HG02938 (cell line): ENCODE measurements around the gene SETD4.

Experiments
- ATAC-seq: cut with Tn5 transposase; IDR thresholded peaks from one replicate; pipeline ENCODE4 v1.9.1; 2021; ENCODE audit warnings: mild to moderate bottlenecking, moderate library complexity; ENCODE audit not compliant: unreplicated experiment

The SETD4 gene

DNA sequence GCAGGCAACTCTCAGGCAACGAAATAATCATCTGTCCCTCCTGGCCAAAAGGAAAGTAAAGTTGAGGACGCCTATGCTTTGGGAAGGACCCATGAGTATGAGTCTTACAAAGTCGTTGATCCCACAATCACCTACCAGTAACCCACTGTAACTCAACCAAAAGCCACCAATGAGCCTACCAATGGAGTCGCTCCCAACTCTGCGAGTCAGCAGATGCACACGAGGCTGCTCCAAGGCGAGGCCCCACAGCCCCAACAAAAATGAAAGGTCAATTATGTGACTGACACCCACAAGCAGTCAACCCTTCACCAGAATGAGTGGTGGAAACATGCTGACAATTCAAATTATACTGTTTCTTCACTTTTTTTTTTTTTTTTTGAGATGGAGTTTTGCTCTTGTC is 12.0 kb downstream of the SETD4 start:
- ATAC-seq = no peak

DNA sequence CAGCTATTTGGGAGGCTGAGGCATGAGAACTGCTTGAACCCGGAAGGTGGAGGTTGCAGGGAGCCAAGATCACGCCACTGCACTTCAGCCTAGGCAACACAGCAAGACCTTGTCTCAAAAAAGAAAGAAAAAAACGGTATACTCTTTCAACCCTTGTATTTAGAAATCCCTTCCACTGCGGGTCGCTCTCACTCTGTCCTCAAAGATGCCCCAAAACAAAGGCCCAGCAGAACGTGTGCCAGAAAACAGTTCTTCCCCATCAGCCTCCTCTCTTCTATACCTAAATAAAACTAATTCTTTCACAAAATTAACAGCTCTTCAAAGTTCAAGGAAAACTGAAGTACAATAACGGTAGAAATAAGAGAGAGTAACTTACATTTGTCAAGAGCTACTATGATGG is 13.2 kb downstream of the SETD4 start:
- no peak for ATAC-seq

DNA sequence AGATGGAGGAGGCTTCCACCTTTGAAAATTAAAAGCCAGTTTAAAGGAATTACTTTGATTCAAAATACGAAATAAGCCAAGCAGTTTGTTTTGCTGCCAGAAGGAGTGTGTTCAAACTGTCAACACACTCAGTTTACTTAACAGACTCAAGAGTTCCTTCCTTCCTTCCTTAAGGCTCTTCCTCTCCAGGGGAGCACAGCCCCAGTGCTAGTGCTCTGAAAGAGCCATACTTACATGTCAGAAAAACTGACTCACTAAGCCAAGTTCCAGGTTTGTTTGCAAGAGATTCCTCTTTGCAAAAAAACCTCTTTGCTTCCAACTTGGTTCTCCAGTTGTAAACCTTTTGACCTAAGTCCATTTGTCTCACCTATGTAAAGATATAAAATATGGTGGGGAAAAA is 14.3 kb downstream of the SETD4 start:
- no peak for ATAC-seq

DNA sequence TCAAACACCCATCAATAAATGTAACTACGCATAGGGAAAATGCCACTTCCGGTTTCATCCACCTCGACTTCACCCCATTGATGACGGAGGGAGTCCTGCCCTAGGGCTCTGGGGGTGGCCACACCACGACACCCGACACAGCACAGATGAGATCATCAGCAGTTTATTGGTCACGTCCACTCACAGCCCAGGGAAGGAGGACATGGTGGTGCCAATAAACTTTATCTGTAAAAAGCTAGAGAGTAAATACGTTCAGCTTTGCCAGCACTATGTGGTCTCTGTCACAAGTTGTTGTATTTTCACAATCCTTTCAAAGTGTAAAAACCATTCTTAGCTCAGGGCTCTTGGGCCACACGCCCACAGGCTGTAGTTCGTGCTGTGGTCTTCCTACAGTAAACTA is 16.3 kb downstream of the SETD4 start:
- no peak for ATAC-seq

DNA sequence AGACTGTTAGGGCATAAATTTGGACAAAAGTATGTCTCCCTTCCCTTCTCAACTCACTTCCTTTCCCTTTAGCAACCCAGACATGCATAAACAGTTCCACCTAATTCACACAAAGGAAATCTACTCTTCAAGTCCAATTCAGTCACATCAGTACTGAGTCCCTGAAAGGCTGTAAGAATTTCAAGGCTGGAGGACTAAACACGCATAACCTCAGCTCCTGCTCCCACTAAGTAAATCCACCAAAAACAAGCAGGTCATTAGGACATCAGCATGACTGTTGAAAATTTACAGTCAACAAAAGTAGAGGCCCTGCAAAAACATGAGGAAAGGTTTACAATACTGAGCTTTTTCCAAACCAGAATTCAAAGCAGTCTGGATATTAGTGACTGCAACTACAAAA is 18.4 kb downstream of the SETD4 start:
- no peak for ATAC-seq

DNA sequence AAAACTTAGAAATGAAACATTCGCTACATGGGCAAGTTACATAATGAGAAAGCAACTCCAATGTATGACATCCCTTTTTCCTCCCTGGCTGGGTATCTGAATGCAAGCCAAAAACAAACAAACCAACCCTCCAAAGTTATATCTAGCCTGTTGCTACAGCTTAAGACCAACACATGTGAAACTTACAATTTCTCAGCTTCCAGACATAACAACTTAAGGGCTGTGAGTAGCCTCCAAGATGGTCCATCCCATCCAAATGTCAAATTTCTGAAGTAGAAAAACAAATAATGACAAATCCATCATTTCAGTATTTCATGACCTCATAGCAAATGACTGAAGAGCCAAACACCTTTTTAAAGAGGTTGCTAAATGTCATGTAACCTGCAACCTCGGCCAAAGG is 19.9 kb downstream of the SETD4 start:
- no peak for ATAC-seq

DNA sequence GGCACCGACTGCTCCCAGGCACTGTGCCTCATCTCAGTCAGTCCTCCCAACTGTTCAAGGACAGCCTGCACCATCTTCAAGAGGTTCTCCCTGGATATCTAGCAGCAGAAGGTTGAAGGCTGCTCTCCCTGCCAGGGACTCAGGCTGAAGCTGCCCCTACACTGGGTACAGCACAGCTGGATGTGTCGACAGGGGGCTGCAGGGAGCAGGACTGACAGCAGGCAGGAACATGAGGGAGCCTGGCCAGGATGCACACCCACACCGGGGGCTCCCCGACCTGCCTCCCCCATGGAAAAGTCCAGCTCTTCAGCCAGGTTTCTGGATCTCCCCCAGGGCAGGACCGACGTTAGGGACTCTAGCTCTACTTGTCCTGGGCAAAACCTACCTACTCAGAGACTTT is 20.5 kb downstream of the SETD4 start:
- no peak for ATAC-seq

DNA sequence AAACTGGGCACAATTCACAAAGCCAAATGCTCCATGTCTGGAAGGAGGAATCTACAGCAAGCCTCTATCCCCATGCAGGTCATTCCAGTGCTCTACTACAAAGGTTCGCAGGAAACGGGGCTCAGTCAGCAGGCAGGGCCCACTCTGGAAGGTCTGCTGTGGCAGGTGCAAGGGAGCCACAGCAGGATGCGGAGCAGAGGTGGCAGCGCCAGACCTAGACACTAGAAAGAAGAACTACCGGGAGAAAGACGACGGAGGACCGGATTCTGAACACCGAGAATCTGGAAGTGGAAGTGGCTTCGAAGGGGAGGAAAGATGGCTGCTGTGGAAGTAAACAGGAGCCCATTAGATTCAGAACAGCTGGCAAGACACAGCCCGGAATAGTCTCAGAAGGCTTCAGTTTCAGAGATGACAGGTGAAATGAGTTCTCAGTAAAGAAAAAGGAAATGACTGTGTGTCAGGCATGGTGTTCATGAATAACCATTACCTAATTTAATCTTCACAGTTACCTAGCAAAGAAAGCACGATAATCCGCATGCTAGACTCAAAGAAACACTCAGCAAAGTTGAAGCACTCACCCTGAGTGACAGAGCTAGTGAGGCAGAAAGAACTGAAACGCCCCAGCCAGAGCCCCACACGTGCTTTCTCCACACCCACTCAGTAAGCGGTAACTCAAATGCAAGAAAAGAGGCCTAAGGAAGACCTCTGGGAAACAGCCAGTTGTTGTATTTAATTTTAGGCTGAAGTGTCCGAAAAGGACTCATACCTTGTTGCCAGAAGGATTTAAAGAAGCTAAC is 21.4 kb downstream of the SETD4 start:
- no peak for ATAC-seq

DNA sequence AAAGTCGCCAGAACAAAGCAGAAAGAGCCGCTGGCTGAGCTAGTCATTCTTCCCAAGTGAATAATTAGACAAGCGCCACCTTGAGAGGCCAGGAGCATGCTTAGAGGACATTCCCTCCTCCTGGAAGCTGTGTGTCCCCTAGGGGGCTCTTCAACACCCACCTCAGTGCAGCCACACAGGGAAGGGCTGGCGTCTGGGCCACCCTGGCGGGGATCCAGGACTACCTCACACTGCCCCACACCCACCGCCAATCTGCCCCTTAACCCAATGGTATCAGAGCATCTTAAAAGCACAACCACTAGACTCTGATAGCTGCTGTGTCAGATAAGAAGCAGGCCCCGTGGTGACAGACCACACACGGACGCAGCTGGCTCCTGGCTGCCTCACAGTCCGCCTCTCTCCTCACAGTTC is 24.9 kb downstream of the SETD4 start:
- ATAC-seq = no peak

DNA sequence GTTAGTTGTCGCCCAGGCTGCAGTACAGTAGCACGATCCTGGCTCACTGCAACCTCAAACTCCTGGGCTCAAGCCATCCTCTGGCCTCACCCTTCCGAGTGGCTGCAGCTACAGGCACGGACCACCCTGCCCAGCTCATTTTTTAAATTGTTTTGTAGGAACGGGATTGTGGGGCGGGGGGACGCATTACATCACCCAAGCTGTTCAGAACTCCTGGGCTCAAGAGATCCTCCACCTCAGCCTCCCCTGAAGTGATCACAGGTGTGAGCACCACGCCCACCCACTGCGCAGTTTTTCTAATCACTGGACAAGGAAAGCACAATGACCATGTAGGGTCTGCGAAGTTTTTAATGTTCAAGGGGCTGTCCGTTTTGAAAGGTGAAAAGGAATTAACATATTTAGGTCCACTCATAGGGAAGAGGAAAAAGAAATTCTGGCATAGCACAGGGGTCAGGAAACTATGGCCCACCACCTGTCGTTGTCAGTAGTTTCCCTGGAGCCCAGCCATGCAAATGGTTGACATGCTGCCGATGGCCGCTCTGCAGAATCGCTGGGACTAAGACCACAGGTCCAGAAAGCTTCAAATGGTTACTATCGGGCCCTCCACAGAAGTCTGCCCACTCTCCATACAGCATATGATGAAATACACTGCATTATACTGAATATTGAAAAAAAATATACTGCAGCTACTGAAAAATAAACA is 26.0 kb downstream of the SETD4 start:
- ATAC-seq = no peak

DNA sequence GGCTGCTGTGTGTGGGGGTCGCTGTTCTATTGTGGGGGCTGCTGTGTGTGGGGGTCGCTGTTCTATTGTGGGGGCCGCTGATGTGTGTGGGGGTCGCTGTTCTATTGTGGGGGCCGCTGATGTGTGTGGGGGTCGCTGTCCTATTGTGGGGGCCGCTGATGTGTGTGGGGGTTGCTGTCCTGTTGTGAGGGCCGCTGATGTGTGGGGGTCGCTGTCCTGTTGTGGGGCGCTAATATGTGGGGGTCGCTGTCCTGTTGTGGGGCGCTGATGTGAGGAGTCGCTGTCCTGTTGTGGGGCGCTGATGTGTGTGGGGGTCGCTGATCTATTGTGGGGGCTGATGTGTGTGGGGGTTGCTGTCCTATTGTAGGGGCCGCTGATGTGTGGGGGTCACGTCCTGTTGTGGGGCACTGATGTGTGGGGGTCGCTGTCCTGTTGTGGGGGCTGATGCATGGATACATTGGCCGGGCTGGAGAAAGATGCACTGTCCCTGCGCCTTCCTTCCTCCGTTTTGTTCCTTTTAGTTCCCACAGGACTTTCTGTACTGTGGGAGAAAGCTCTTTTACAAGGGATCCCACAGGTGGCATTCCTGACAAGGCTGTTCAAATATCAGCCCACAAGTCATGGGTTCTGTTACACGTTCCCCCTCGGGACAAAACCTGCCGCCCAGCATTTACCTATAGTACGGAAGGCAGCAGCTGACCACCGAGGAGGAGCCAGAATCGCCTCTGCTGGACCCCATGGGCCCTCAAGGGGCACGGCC is 27.5 kb downstream of the SETD4 start:
- ATAC-seq = no peak

DNA sequence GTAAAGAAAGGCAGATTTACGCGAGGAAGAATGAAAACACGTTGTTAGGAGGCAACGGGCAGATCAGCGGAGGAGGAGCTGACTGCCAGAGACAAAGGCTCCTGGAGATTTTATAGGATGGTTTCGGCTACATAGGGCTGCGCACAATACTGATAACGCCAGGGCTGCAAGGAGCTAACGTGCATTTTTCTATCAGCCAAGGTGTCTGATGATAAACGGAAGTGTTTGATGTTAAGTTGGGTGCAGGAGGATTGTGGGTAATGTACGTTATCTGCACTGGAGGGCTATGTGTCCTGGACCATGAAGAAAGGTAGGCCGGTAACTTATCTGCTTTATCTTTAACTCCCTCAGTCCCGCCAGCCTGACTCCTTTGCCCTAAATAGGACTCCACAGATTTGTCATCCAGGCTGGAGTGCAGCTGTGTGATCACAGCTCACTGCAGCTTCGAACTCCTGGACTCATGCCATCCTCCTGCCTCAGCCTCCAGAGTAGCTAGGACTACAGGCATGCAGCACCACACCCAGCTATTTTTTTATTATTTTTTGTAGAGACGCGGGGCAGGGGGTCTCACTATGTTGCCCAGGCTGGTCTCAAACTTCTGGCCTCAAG is 29.6 kb downstream of the SETD4 start:
- no peak for ATAC-seq

DNA sequence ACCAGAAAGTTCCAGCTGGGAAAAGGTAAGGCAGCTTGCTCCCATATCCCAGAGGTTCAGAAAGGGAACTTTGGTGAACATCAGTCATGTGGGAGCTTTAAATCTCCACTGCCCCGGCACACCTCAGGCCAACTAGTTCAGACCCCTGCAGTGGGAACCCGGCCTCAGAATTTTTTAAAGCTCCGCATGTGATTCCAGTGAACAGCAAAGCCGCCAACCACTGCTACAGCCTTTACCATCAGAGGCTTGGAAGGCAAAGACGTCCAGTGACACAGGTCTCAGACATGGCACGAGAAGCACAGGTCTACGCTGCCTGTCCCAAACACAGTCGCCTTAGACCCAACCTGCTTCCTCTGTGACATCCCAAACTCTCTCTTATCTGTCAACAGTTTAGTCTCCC is 31.0 kb downstream of the SETD4 start:
- ATAC-seq = no peak

DNA sequence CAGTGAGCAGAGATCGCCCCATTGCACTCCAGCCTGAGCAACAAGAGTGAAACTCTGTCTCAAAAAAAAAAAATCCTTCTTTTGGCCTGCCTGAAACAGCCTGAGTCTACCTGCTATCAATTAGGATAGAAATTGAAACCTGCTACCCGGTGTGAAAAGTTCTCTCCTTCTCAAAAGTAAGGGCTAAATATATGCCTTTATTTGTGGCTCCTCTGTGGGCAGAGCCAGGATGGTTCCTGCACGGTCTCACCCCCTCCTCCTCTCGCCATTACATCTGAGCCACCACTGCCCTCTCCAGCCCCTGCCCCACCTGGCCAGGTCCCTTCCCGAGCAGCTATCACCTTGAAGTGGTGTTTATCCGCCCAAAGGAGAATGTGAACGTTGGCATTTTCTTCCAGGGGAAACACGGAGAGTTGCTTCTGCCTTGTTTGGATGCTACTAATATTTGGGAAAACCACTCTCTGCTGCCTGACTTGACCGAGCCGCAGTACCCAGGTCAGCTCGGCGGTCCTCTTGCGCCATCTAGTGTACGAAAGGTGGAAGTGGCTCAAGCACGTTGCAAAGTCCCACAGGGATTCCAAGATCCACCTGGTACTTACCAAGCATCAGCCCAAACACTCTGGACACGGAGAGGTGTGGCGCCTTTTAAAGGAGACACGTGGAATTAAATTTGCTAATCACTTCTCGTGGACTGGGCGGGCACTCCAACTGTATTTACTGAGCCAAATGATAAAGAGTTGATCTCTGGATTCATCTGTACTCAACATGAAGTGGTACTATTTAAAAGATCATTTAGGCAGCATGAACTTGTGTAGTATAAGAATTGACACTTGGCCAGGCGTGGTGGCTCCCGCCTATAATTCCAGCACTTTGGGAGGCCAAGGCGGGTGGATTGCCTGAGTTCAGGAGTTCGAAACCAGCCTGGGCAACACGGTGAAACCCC is 31.9 kb downstream of the SETD4 start:
- ATAC-seq = peak; percentile 65

DNA sequence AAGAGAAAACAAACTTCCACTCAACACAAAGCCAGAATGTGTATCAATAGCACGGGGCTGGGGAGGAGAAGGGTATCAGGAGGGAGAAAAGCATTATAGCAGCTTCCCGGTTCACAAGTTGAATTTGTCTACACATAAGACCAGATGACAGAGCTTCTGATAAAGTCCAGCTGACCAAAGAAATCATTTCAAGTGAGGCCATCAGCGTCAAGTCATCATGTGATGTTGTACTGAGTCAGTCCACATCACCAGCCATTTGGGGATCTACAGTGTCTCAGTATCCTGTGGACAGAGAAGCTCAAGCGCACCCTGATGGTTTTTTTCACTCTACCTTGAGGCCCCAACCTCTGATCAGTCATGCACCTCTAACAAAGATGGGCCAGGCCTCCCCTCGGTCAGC is 33.0 kb downstream of the SETD4 start:
- ATAC-seq = no peak

DNA sequence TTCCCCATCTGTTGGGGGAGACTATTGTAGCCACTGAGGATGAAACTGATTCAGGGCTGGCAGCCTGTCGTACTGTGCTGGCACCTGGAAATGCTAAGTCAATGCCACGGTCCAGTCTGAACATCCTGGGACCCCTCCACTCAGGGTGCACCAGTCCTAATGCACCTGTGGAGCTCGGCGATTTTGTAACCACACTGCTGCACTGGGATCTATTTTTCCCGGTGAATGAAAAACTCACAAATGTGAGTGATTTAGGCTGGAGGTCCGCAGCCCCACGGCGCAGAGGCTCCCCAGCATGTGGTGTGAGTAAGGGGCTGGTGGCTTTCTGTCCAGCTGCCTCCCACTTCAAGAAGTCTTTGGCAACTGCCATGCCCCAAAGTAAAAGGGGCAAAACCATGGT is 35.5 kb downstream of the SETD4 start:
- ATAC-seq = no peak

DNA sequence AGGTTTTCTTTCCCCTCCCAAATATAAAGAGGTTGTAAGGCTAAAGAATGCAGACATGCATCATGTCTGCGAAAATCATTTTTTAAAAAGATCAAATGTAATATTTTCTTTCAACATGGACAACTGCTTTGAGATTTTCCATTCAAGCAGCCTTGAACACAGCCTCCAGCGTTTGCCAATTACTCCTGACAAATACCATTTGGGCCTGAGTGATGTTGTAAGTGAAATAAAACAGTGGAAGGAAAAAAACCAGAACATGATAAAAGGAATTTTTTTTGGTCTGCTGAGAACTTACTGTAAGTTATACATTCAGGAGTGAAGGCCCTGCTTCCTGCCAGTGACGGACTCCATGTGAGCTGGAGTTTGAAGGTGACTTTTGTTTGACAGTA is 37.2 kb downstream of the SETD4 start:
- ATAC-seq = no peak

DNA sequence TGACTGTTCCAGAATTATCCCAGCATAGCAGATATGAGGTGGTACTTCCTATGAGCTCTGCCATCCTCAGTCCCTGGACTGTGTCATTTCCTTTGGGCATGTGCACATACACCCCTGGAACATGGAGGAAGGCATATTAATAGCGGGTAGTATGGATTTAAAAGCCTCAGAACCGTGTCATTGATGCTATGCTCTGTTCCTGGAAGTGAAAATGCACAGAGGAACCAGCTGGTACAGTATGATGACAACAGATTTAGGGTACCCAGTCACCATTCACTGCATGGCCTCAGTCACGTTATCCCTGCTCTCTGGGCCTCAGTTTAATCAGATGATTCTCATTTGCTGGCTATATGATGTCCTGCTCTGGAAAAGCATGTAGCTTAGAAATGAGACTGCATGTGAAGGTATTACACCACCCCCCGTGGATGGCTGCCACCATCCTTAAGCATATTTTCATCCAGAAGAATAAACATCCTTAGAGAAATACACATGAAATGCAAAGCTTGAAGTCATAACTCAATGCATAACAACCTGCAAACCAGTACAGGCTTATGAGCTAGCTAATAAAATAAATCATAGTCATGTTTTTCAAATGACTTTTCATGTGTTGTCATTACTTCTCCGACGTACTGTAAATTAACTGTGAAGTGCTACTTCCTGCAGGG is 37.8 kb downstream of the SETD4 start:
- ATAC-seq = no peak

DNA sequence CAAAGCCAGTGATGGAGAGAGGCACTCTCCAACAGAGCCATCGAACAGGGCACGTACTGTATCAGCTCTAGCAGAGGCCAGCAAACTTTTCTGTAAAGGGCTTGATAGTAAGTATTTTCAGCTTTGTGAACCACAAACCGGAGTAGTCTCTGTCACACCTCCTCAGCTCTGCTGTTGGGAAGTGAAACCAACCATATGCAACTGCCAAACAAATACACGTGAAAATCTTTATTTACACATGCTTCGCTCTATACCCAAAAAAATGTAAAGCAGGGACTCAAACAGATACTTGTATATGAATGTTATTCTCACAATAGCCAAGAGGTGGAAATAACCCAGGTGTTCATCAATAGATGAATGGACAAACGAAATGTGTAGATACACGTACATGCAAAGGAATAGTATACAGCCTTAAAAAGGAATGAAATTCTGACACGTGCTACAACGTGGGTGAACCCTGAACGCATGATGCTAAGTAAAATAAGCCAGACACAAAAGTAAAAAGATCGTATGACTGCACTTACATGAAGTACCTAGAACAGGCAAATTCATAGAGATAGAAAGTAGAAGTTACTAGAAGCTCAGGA is 39.0 kb downstream of the SETD4 start:
- ATAC-seq = no peak
